Daoy (cell line): ENCODE measurements around the gene TPCN2. TPM values are rescaled to one million over a fixed set of nuclear protein-coding genes. Genes with fewer than 3 reads are reported as not detected.

Source experiments
- DNase-seq: peaks from one replicate; pipeline ENCODE4 v3.0.0-alpha.2; 2015; ENCODE audit warnings: low read depth
- total RNA-seq: library from RNA; depleted of rRNA; stranded (reverse); fragments of >200 nt; shearing (Covaris generic); gene quantifications from 2 replicates; pipeline ENCODE4 v1.2.3, GENCODE V29; 2014

Gene TPCN2
- total RNA-seq, 1 experiment from 2014 or later = 3.3 TPM

DNA sequence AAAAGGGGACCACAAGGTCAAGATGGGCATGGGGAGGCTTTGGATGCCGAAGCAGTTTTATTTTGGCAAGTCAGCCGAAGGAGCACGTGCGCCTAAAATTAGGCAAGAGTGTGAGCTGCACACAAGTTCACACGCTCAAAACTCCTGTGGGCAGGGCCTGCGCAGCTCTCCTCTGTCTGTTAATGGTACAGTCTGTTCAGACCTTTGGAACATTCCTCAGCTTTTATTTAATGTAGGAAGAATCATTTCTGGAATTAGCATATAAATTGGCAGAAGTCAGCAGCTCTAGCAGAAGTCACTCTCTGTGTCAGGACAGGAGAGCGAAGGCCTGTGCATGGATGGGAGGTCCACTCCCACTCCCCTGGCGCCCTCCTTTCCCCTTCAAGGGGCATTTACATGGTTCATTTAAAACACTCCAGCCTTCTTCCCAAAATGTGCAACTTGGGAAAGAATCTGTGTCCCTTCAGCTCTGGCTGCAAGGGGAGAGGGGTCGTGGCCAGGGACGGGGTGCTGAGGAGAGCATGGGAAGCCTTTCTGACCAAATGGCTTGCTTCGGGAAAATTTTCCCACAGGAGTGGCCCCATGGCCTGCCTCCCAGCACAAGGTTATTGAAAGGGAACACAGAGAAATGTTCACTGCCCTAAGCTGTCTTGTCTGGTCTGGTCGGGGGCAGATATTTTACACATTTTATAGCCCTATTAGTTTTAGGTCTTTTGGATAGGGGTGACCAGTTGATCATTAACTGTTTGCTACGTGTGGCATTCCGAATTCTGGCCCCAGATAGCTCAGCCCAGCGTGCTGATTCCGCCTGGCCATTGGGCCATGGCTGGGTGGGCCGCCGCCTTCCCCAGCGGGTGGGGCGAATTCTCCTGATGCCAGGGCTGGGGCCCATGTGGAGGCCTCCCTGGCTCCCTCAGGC lies 63.2 kb downstream of the TPCN2 start:
- no peak for DNase-seq

GRCh38 chr11:69113226-69113625 lies 64.5 kb downstream of the TPCN2 start:
- no peak for DNase-seq

- no peak for DNase-seq
Observed at GRCh38 chr11:69113646-69114340, 65.1 kb downstream of the TPCN2 start.

- no peak for DNase-seq
Observed at GRCh38 chr11:69114362-69114761, 65.6 kb downstream of the TPCN2 start.

DNA sequence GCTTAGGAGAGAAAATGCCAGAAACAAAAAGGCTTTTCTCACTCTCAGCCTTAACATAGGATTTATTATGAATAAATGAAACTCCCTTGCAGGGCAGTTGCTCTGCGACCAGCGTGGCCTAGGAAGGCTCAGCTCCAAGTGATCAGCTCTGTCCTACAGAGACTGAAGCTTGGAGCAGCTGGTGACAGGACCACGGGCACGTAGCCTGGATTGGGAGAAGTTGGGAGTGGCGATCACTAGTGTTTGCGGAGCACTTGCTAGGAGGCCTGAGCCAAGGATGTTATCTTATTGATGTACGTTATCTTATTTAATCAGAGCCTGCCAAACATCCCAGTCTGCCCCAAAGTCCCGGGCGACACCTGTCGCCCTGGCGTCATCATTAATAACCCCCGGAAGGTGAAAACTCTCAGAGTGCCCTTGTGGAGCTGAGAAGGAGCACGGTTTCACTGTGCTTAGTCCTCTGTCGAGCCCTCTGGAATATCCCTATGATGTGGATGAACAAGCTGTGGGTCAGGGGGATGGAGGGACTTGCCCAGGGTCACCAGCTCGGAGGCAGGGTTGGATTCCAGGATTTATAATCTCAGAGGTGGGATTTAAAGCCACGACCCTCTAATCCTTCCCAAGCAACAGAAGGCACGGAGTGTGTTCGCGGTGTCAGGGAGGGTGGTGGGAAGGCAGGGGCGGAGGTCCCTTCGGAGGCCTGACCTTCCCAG lies 66.2 kb downstream of the TPCN2 start:
- no peak for DNase-seq

GRCh38 chr11:69115586-69116560 lies 67.1 kb downstream of the TPCN2 start:
- DNase-seq = no peak

DNA sequence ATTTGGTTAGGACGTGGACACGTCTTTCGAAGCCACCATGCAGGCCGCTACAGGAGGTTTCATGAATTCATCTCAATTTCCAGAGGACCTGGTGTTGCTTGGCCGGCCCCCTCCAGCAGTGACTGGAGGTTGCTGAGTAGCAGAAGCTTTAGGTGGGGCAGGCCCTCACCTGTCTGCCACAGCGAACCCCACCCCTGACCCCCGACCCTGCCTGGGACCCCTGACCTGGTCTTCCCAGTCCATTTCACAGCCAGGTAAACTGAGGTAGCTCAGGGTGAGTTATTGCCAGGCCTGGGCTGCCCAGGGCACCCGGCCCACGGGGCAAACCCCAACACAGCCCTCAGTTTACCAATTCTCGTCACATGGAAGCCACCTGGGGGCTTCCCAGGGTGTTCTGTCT lies 67.9 kb downstream of the TPCN2 start:
- DNase-seq = no peak

GRCh38 chr11:69119190-69119589 lies 70.5 kb downstream of the TPCN2 start:
- no peak for DNase-seq

GRCh38 chr11:69120096-69120875 lies 71.6 kb downstream of the TPCN2 start:
- DNase-seq = no peak

- no peak for DNase-seq
Observed at GRCh38 chr11:69121021-69121420, 72.3 kb downstream of the TPCN2 start.

- DNase-seq = no peak
Observed at GRCh38 chr11:69121621-69122325, 73.0 kb downstream of the TPCN2 start.

DNA sequence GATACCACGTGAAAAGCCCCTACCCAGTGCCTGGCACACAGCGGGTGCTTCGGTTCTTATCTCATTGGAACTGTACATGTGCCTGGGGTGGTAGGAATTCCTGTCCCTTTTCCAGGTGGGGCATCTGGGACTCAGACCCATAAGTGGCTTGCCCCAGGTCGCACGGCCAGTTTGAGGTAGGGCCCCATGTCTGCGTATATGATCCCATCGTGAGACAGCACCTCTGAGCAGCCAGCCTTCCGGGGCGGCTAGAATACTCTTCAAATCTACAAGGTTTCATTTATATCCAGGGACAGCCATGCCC lies 73.5 kb downstream of the TPCN2 start:
- no peak for DNase-seq

GRCh38 chr11:69122630-69123431 lies 74.1 kb downstream of the TPCN2 start:
- DNase-seq = peak; percentile 95

GRCh38 chr11:69123593-69124545 lies 75.1 kb downstream of the TPCN2 start:
- no peak for DNase-seq

- DNase-seq = no peak
Observed at GRCh38 chr11:69125861-69126260, 77.1 kb downstream of the TPCN2 start.

DNA sequence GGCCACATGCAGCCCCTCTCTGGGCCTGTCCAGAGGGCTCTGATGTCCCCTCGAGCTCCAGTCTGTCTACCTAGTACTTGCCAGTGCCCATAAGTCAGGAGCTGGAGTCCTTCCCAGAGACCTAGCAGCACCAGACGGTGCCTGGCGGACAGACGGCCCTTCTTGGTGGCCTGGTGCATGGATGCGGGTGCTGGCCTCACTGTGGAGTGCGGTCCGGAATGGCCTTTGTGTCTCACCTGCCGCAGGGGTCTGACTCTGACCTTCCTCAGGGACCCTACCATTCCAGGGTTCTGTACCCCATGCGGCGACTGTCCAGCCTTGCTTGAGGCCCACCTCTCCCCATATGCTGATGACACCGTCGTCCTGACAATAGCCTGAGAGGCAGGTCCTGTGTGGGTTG lies 77.6 kb downstream of the TPCN2 start:
- no peak for DNase-seq

DNA sequence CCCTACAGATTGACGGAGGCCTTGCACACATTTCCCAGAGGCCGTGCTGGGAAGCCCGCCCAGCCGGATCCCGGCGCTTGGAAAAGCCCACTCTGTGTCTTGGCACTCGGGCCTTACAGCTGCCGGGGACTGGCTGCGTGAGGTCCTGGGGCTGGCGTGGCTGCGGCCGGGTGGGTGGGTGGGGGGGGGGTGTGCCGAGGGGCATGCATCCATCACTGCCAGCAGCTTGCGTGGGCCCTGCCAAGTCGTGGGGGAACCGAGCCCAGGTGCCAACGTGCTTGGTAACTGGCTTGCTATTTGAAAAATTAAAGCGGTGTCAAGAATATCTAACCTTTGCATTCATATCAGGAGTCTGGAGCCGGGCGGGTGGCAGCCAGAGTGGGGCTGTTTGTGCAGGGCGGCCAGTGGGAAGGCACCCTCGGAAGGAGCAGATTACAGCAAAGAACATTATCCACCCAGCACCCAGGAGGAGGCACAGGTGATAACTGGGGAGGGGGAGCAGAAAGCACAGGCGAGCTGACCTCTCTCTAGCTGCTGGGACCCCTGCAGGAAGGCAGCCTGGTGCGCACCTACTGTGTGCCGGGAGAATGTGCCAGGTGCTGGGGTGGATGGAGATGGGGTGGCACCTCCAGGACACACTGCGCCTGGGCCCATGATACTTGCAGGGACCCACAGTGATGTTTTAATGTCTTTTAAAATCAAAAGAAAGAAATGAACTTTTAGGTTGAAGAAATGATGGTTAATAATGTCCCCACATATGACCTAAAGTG lies 78.5 kb downstream of the TPCN2 start:
- no peak for DNase-seq
